GM21825 (cell line): Measurements from ENCODE around the gene NR1H2.
A peak's percentile ranks its signal among the peaks of the same experiment; 100 is the strongest.

Experiments used
- ATAC-seq: cut with Tn5 transposase; IDR thresholded peaks from one replicate; pipeline ENCODE4 v1.9.1; 2021; ENCODE audit warnings: mild to moderate bottlenecking, moderate library complexity; ENCODE audit not compliant: unreplicated experiment

Gene NR1H2

GRCh38 chr19:50401605-50402450, 25.6 kb downstream of the NR1H2 start:
- ATAC-seq: no peak

- no peak for ATAC-seq
Observed at GRCh38 chr19:50402544-50403301, 26.5 kb downstream of the NR1H2 start.

GRCh38 chr19:50406156-50406820, 30.0 kb downstream of the NR1H2 start:
- ATAC-seq: no peak

GRCh38 chr19:50406829-50407228, 30.6 kb downstream of the NR1H2 start:
- no peak for ATAC-seq

GRCh38 chr19:50409347-50409746, 33.1 kb downstream of the NR1H2 start:
- ATAC-seq: no peak

GRCh38 chr19:50410109-50410508, 33.9 kb downstream of the NR1H2 start:
- ATAC-seq: no peak

GRCh38 chr19:50412419-50412818, 36.2 kb downstream of the NR1H2 start:
- no peak for ATAC-seq

GRCh38 chr19:50413096-50413495, 36.8 kb downstream of the NR1H2 start:
- ATAC-seq: no peak

- ATAC-seq: no peak
Observed at GRCh38 chr19:50413531-50413930, 37.3 kb downstream of the NR1H2 start.

GRCh38 chr19:50414864-50415660, 38.8 kb downstream of the NR1H2 start:
- ATAC-seq: peak; percentile 1

- peak; percentile 41 for ATAC-seq
Observed at GRCh38 chr19:50415661-50416033, 39.4 kb downstream of the NR1H2 start.

- no peak for ATAC-seq
Observed at GRCh38 chr19:50416034-50416977, 40.0 kb downstream of the NR1H2 start.

- ATAC-seq: no peak
Observed at GRCh38 chr19:50417111-50418081, 41.1 kb downstream of the NR1H2 start.

GRCh38 chr19:50418176-50419021, 42.1 kb downstream of the NR1H2 start, which contains the start of gene SPIB:
SPIB (plus strand) TSS chr19:50418938; CDS start chr19:50418963, 25 bp downstream.
- ATAC-seq: no peak

- no peak for ATAC-seq
Observed at GRCh38 chr19:50419022-50419579, 42.8 kb downstream of the NR1H2 start.

GRCh38 chr19:50419580-50420035, 43.4 kb downstream of the NR1H2 start:
- ATAC-seq: no peak

GRCh38 chr19:50420127-50420526, 43.9 kb downstream of the NR1H2 start:
- ATAC-seq: no peak
